Activated naive CD8-positive, alpha-beta T cell treated with anti-CD3 and anti-CD28 coated beads, Interleukin-2, amount 50 U/mL, for 24 hours (primary cell): Measurements from ENCODE around the gene NNT.
"Not testable (repeated sequence)": the region's sequence is repeated elsewhere in the genome, so short reads cannot be mapped to it uniquely, and the experiment has no call there.

Source experiments
- ATAC-seq: fragments of 150-1000 bp; cut with Tn5 transposase; one replicate; pipeline ENCODE4 v1.10.0; 2021
- DNase-seq: peaks from one replicate; pipeline ENCODE4 v3.0.0; 2021
- H3K27ac Mint-ChIP-seq: one replicate; pipeline ENCODE4 v1.8.0; 2021; ENCODE audit warnings: mild to moderate bottlenecking, mixed read lengths
- H3K27me3 Mint-ChIP-seq: one replicate; pipeline ENCODE4 v1.8.0; 2021; ENCODE audit warnings: mixed read lengths
- H3K36me3 Mint-ChIP-seq: one replicate; pipeline ENCODE4 v1.8.0; 2021; ENCODE audit warnings: low read depth, mixed read lengths
- H3K4me1 Mint-ChIP-seq: one replicate; pipeline ENCODE4 v1.8.0; 2021; ENCODE audit warnings: mixed read lengths
- H3K4me3 Mint-ChIP-seq: one replicate; pipeline ENCODE4 v1.8.0; 2021; ENCODE audit warnings: mild to moderate bottlenecking, moderate library complexity, mixed read lengths
- H3K9me3 Mint-ChIP-seq: one replicate; pipeline ENCODE4 v1.8.0; 2021; ENCODE audit warnings: mixed read lengths

Gene NNT

DNA sequence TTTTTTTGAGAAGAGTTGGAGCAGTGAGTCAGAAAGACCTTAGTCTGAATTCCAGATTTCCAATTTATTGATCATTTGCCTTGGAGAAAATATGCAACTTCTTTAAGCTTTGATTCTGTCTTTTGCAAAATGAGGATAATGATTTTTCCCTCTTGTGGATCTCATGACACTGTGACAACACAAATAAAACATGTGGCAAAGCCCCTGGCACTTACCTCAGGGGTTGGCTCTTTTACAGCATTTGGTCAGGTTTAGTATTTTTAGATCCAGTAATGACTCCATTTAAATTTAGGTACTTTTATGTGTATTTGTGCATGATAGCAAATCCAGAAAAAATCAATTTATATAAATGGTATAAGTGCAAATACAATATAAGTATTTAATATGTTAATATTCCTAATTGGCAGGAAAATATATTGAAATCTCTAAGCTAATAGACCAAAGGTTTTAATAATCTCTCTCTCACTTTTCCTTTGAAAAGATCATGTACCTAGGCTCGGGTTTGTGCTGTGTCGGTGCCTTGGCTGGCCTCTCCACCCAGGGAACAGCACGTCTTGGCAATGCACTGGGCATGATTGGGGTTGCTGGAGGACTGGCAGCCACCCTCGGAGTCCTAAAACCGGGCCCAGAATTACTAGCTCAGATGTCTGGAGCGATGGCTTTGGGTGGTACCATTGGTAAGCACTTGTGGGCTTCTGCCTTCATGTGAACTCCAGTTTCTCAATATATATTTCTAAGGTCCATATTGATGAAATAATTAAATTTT lies 49.7 kb downstream of the NNT start:
- ATAC-seq (no peak), DNase-seq (no peak)
- Mint-ChIP-seq H3K27me3 (no peaks in the 10 kb centered on the region), H3K36me3 (peaks cover 63% of the 10 kb centered on the region), H3K4me1 (no peaks in the 10 kb centered on the region), H3K27ac (no peak overlapping the region), H3K9me3 (no peaks in the 10 kb centered on the region), H3K4me3 (no peak overlapping the region)

DNA sequence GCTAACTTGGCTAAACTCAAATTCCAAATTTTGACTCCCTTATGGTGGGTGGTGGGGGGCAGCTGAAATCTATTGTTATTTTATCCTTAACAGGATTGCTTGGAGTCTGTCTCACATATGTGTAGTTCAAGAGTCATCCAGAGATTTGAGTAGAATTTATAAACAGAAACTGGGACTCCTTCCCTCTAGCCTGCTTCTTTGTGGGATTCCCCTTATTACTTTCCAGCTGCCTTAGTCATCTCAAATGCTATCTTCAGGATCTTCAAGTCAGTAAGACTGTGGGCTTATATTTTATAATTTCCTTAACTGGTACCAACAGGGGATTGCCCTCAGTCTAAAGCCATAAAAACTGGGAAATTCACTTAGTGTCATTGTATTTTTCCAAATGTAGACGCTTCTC lies 55.5 kb downstream of the NNT start:
- Mint-ChIP-seq H3K27ac (no peak overlapping the region), H3K9me3 (peaks cover 3% of the 10 kb centered on the region), H3K4me3 (no peak overlapping the region), H3K27me3 (no peaks in the 10 kb centered on the region), H3K36me3 (peaks cover 63% of the 10 kb centered on the region), H3K4me1 (peaks cover 4% of the 10 kb centered on the region)
- ATAC-seq (no peak), DNase-seq (no peak)

DNA sequence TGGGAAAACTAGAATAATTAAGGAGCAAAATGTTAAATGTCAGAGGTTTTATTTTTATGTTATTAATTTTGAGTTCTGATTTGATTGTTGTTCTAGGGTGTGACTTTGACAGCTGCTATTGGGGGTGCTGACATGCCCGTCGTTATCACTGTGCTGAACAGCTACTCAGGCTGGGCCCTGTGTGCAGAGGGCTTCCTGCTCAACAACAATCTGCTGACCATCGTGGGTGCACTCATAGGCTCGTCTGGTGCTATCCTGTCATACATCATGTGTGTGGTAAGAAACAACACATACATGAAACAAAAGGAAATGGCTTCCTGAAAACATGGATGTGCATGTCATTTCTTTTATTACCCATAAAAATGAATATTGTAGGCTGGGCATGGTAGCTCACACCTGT lies 56.1 kb downstream of the NNT start:
- no peak overlapping the region for H3K27ac Mint-ChIP-seq
- H3K4me1 Mint-ChIP-seq, result peaks cover 4% of the 10 kb centered on the region
- H3K36me3 Mint-ChIP-seq, result peaks cover 66% of the 10 kb centered on the region
- H3K4me3 Mint-ChIP-seq, result no peak overlapping the region
- H3K9me3 Mint-ChIP-seq, result peaks cover 3% of the 10 kb centered on the region
- no peaks in the 10 kb centered on the region for H3K27me3 Mint-ChIP-seq
- ATAC-seq (no peak), DNase-seq (no peak)

DNA sequence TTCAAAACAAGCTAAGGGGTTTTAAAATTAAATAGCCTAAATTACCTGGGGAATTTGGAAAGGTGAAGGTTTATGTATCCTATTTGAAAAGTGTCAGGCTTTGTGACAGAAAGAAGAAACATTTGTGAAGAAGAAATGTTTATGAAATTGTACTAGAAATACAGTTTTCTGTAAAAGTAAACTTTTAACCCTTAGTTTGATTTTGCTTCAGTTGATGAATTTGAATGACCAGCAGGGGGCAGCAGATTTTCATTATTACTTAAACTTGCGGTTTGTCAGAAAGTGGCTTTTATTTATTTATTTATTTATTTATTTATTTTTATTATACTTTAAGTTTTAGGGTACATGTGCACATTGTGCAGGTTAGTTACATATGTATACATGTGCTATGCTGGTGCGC lies 58.1 kb downstream of the NNT start:
- no peaks in the 10 kb centered on the region for H3K27me3 Mint-ChIP-seq
- DNase-seq, result peak; percentile 33
- H3K4me1 Mint-ChIP-seq, result peaks cover 4% of the 10 kb centered on the region
- H3K4me3 Mint-ChIP-seq, result no peak overlapping the region
- no peak for ATAC-seq
- no peak overlapping the region for H3K27ac Mint-ChIP-seq
- peaks cover 3% of the 10 kb centered on the region for H3K9me3 Mint-ChIP-seq
- H3K36me3 Mint-ChIP-seq, result peaks cover 64% of the 10 kb centered on the region

DNA sequence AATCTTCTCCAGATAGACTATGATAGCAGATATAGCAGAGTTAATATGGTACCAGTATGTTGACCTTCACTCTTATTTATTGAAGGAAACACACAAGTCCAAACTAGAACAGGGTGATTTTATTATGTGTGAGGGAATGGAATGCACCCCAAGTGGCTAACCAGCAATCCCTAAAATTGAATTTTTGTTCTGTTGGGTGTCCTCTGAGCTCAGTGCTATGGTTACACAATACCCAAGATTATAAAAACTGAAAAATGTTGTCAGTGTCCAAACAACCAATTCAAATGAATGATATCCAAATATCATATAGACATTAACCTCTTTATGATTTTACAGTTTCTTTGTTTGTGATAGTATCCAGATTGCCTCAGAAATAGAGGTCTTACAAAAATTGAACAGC lies 60.9 kb downstream of the NNT start:
- no peak for ATAC-seq
- no peak for DNase-seq
- Mint-ChIP-seq H3K27me3 (no peaks in the 10 kb centered on the region), H3K27ac (no peak overlapping the region), H3K9me3 (peaks cover 3% of the 10 kb centered on the region), H3K4me3 (no peak overlapping the region), H3K4me1 (peaks cover 3% of the 10 kb centered on the region), H3K36me3 (peaks cover 59% of the 10 kb centered on the region)

DNA sequence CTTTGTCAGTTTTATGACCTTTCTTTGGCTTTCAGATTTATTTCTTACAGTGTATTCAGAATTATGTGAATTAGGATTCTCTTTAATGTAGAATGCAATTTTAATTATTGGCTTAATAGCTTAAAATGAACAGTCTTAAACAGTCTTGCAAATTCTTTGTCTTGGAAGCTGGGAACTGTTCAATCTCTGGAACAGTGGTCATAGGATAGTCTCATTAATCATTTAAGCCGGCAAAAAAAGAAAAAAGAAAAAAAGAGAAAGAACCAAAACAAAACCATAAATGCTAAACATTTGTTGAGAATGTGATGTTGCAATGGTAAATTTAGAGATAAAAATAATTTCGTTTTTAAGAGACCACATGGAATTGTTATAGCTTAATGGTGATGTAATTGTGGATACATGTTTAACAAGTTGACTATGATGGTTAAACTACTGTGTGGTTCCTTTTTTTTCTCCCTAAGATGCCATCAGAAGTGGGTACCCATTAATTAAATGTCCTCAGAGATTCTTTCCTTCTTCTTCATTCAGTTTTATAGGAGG lies 61.6 kb downstream of the NNT start:
- H3K36me3 Mint-ChIP-seq, result peaks cover 53% of the 10 kb centered on the region
- ATAC-seq (no peak), DNase-seq (no peak)
- H3K4me3 Mint-ChIP-seq, result no peak overlapping the region
- no peaks in the 10 kb centered on the region for H3K27me3 Mint-ChIP-seq
- H3K27ac Mint-ChIP-seq, result no peak overlapping the region
- peaks cover 3% of the 10 kb centered on the region for H3K4me1 Mint-ChIP-seq
- H3K9me3 Mint-ChIP-seq, result peaks cover 3% of the 10 kb centered on the region

DNA sequence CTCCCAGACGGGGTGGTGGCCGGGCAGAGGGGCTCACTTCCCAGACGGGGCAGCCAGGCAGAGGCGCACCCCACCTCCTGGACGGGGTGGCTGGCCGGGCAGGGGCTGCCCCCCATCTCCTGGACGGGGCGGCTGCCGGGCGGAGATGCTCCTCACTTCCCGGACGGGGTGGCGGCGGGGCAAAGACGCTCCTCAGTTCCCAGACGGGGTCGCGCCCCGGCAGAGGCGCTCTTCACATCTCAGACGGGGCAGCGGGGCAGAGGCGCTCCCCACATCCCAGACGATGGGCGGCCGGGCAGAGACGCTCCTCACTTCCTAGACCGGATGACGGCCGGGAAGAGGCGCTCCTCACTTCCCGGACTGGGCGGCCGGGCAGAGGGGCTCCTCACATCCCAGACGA lies 62.8 kb downstream of the NNT start:
- ATAC-seq, H3K9me3 Mint-ChIP-seq, H3K27me3 Mint-ChIP-seq, DNase-seq, H3K27ac Mint-ChIP-seq, H3K4me1 Mint-ChIP-seq, H3K4me3 Mint-ChIP-seq: not testable (repeated sequence)
- H3K36me3 Mint-ChIP-seq, result peaks cover 45% of the 10 kb centered on the region

DNA sequence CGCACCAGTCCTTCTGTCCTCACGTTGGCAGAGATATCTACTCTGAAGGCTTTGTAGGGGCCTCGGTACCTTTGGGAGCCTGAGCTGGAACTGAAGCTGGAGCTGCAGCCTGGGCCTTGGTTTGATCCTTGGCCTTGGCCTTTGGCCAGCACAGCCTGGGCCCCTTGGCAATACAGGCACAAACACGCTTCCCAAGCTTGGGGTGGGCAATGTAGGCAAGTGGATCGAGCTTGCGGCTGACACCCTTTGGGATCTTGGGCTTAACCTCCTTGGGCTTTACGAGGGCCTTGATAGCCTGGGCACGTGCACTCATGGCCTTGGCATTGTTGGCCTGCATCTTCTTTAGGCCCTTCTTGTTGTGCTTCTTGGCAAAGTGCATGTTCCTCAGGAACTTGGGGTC lies 63.7 kb downstream of the NNT start:
- not testable (repeated sequence) for H3K4me1 Mint-ChIP-seq, H3K27me3 Mint-ChIP-seq, H3K27ac Mint-ChIP-seq, H3K4me3 Mint-ChIP-seq, ATAC-seq, DNase-seq, H3K9me3 Mint-ChIP-seq
- peaks cover 47% of the 10 kb centered on the region for H3K36me3 Mint-ChIP-seq

DNA sequence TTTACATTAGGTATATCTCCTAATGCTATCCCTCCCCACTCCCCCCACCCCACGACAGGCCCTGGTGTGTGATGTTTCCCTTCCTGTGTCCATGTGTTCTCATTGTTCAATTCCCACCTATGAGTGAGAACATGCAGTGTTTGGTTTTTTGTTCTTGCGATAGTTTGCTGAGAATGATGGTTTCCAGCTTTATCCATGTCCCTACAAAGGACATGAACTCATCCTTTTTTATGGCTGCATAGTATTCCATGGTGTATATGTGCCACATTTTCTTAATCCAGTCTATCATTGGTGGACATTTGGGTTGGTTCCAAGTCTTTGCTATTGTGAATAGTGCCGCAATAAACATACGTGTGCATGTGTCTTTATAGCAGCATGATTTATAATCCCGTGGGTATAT lies 64.4 kb downstream of the NNT start:
- H3K27me3 Mint-ChIP-seq, ATAC-seq, H3K27ac Mint-ChIP-seq, H3K9me3 Mint-ChIP-seq, H3K4me3 Mint-ChIP-seq, H3K4me1 Mint-ChIP-seq, DNase-seq: not testable (repeated sequence)
- peaks cover 48% of the 10 kb centered on the region for H3K36me3 Mint-ChIP-seq

DNA sequence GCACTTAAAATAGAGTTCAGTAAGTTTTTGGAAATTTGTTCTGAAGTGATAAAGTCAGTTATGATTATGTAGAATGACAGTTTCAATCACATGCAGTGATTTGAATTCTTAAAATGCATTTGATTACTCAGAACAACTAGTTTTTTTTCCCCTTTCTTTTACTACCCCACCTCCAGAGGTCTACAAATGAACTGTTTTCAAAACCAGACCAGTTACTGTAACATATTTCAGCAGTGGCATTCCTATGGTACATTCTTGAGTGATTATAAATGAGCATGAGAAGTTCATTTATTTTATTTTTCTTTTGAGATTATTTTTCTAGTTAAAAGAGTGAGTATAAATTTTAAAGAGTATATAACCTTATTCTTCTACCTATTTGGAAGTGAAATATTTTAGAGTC lies 71.6 kb downstream of the NNT start:
- no peak for ATAC-seq
- Mint-ChIP-seq H3K9me3 (no peaks in the 10 kb centered on the region), H3K27me3 (no peaks in the 10 kb centered on the region), H3K36me3 (peaks cover 29% of the 10 kb centered on the region), H3K27ac (no peak overlapping the region), H3K4me3 (no peak overlapping the region), H3K4me1 (peaks cover 6% of the 10 kb centered on the region)
- no peak for DNase-seq

DNA sequence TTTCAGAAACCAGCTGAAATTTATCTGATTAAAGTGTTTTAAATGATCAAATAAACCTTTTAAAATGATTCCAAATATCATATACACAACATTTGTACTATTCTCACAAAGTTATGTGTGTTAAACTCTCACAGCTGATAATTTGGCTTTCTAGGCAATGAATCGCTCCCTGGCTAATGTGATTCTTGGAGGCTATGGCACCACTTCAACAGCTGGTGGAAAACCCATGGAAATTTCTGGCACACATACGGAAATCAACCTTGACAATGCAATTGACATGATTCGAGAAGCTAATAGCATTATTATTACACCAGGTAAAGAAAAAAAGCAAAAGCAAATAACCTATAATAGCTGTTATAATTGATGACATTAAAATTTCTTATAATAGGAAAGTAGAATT lies 72.4 kb downstream of the NNT start:
- H3K36me3 Mint-ChIP-seq, result peaks cover 32% of the 10 kb centered on the region
- H3K4me1 Mint-ChIP-seq, result peaks cover 6% of the 10 kb centered on the region
- H3K27me3 Mint-ChIP-seq, result no peaks in the 10 kb centered on the region
- ATAC-seq (no peak), DNase-seq (no peak)
- H3K9me3 Mint-ChIP-seq, result no peaks in the 10 kb centered on the region
- H3K27ac Mint-ChIP-seq, result no peak overlapping the region
- H3K4me3 Mint-ChIP-seq, result no peak overlapping the region

DNA sequence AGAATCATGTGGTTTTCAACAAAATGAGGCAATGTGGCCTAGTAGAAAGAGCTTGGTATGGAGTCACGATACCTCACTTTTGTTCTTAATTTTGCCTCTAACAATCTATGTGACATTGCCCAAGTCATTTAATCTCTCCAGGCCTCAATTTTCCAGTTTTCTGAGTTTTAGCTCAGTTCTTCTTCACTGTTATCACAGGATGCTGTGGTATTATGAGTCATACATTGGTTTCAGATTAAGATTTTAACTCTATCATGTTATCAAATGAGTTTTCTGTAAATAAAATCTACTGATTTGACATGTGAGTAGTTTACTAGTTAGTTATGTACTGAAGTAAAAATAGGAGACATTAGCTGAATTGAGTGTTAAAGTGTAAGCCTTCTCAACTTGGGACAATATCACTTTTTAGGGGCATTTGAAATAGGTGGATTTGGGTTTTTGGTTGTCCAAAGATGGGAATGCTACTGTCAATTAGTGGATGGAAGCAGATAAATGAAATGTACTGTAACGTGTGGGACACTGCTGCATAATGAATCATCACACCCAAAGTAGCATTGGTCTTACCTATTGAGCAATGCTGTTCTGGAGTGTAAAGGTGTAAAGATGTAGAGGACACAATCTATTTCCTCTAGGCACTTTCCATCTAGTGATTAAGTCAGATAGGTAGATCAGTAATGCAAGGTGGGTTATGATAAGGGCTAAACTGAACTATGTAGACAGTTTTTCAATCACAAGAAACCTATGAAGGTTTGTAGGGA lies 73.3 kb downstream of the NNT start:
- Mint-ChIP-seq H3K27ac (peak overlapping the region; percentile 3), H3K4me3 (no peak overlapping the region), H3K36me3 (peaks cover 32% of the 10 kb centered on the region), H3K27me3 (no peaks in the 10 kb centered on the region), H3K4me1 (peaks cover 4% of the 10 kb centered on the region), H3K9me3 (no peaks in the 10 kb centered on the region)
- no peak for DNase-seq
- ATAC-seq, result peak; percentile 40

DNA sequence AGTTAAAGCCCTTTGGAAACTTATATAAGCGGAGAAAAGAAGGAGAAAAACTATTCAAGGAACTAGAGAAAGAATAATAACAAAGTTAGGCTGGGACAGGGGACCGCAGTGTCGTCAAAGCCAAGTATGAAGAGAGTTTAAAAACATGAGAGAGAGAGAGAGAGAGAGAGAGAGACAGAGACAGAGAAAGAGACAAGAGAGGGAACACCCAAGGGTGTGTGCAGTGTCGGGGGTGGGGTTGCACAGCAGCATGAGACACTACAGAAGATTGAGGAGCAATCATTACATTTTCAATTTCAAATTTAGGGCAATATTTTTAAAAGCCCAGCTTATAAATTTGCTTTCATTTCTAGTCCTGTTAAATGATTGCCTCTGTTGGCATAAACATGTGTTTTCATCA lies 74.3 kb downstream of the NNT start:
- no peak overlapping the region for H3K4me3 Mint-ChIP-seq
- ATAC-seq, result no peak
- H3K27me3 Mint-ChIP-seq, result no peaks in the 10 kb centered on the region
- no peaks in the 10 kb centered on the region for H3K9me3 Mint-ChIP-seq
- H3K27ac Mint-ChIP-seq, result no peak overlapping the region
- peaks cover 4% of the 10 kb centered on the region for H3K4me1 Mint-ChIP-seq
- no peak for DNase-seq
- H3K36me3 Mint-ChIP-seq, result peaks cover 28% of the 10 kb centered on the region

DNA sequence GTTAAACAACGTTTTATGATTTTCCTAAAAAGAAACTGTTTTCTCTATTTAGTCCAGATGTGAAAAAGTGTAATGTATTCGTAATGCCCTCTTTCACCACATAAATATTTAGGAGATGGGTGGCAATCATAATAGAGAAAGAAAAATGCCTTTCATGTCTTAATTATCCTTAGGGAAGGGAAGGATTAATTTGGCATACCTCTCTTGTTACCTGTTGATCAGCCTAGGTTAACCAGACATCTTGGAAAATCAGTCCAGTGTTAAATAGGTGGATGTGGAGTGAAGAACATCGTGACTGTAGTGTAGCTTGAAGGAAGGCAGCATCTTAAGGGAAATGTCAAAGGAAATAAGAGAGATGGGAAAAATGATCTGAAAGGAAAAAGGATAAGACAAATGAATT lies 76.2 kb downstream of the NNT start:
- ATAC-seq (no peak), DNase-seq (no peak)
- Mint-ChIP-seq H3K9me3 (no peaks in the 10 kb centered on the region), H3K27ac (no peak overlapping the region), H3K4me3 (no peak overlapping the region), H3K4me1 (peaks cover 10% of the 10 kb centered on the region), H3K36me3 (peaks cover 30% of the 10 kb centered on the region), H3K27me3 (no peaks in the 10 kb centered on the region)

DNA sequence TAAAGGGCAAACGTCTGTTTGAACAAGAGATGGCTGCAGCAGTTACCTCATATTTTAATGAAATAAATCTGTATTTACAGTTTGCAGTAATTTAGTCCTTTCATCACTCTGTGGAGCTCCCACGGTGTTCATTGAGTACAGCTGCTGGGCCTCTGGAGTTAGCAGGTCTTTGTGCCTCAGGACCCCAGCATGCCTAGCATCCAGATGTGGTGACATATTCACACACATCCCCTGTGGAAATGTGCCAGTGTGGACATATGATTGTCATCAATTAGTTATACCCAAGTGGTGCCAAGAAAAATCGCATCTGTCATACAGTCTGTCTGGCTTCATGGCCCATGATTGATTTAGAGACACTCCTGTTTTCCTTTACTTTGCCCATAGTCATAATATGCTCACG lies 77.3 kb downstream of the NNT start:
- DNase-seq, result no peak
- Mint-ChIP-seq H3K27me3 (no peaks in the 10 kb centered on the region), H3K4me3 (no peak overlapping the region), H3K4me1 (peaks cover 11% of the 10 kb centered on the region), H3K36me3 (peaks cover 32% of the 10 kb centered on the region), H3K9me3 (no peaks in the 10 kb centered on the region), H3K27ac (no peak overlapping the region)
- no peak for ATAC-seq
